PFSK-1 (cell line): ENCODE measurements around the gene NAV2.

Experiments used
- FOXP2 ChIP-seq: optimal IDR thresholded peaks from 2 replicates; pipeline ENCODE3; 2011; ENCODE audit warnings: borderline replicate concordance, control low read depth, inconsistent platforms; ENCODE audit not compliant: insufficient read depth; ENCODE audit errors: extremely low read length, extremely low read depth
- POLR2AphosphoS5 ChIP-seq: IDR thresholded peaks from 2 replicates; pipeline ENCODE4 v1.6.1; 2012; ENCODE audit warnings: low read depth, mild to moderate bottlenecking, control low read depth, low read length, moderate library complexity
- SIN3A ChIP-seq: IDR thresholded peaks from 2 replicates; pipeline ENCODE4 v1.6.1; 2012; ENCODE audit warnings: mild to moderate bottlenecking, low read length, moderate library complexity, borderline replicate concordance; ENCODE audit not compliant: insufficient read depth
- TAF1 ChIP-seq: IDR thresholded peaks from 2 replicates; pipeline ENCODE4 v1.6.1; 2012; ENCODE audit warnings: low read length, control low read depth, borderline replicate concordance; ENCODE audit not compliant: insufficient read depth
- TF ChIP-seq, protein P1 (sequence below), 2 experiments: IDR thresholded peaks; 2 replicates each; pipeline versions ENCODE4 v1.6.1 to v1.8.0; 2011 to 2012; ENCODE audit warnings: low read depth in 2 of 2, low read length in 2 of 2, control low read depth in 1 of 2, inconsistent platforms in 1 of 2, mild to moderate bottlenecking in 1 of 2, moderate library complexity in 1 of 2; ENCODE audit not compliant: insufficient read depth in 1 of 2

DNA sequence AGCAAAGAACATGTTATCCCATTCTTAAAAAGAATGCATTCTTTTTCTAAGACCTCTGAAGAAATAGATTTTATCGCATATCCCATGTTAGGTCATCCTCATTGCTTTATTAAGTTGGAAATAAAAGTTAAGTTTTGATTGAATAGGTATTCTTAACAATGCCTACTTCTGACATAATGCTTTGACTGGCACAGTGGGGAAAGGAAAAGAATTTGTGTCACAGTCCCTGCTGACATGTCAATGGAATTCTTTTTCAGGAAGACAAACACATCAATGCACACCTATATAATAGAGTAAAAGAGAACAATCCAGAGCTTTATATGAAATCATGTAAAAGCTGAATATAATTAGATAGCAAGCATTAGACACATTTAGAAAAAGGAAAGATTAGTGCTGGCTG lies 341.9 kb downstream of the NAV2 start:
- TF ChIP-seq POLR2AphosphoS5 = no peak
- TF ChIP-seq TAF1 = no peak
- TF ChIP-seq, protein P1, sequence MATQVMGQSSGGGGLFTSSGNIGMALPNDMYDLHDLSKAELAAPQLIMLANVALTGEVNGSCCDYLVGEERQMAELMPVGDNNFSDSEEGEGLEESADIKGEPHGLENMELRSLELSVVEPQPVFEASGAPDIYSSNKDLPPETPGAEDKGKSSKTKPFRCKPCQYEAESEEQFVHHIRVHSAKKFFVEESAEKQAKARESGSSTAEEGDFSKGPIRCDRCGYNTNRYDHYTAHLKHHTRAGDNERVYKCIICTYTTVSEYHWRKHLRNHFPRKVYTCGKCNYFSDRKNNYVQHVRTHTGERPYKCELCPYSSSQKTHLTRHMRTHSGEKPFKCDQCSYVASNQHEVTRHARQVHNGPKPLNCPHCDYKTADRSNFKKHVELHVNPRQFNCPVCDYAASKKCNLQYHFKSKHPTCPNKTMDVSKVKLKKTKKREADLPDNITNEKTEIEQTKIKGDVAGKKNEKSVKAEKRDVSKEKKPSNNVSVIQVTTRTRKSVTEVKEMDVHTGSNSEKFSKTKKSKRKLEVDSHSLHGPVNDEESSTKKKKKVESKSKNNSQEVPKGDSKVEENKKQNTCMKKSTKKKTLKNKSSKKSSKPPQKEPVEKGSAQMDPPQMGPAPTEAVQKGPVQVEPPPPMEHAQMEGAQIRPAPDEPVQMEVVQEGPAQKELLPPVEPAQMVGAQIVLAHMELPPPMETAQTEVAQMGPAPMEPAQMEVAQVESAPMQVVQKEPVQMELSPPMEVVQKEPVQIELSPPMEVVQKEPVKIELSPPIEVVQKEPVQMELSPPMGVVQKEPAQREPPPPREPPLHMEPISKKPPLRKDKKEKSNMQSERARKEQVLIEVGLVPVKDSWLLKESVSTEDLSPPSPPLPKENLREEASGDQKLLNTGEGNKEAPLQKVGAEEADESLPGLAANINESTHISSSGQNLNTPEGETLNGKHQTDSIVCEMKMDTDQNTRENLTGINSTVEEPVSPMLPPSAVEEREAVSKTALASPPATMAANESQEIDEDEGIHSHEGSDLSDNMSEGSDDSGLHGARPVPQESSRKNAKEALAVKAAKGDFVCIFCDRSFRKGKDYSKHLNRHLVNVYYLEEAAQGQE (IDR thresholded peaks at IDR 0.05; ENCODE audit: insufficient read depth in 1 of 2, low read depth in 2 of 2, low read length in 2 of 2) = no peak
- no peak for TF ChIP-seq SIN3A
- no peak for TF ChIP-seq FOXP2
